Fibroblast of mammary gland (primary cell): ENCODE measurements around the gene DOCK11.
A peak's percentile ranks its signal among the peaks of the same experiment; 100 is the strongest.

Experiments used
- DNase-seq: peaks from one replicate; pipeline ENCODE4 v3.0.0-alpha.2; 2010; ENCODE audit warnings: low read depth
- H3K4me3 ChIP-seq: 2 replicates; pipeline ENCODE4 v1.5.1; 2011; ENCODE audit warnings: low read depth, mild to moderate bottlenecking, low read length, moderate library complexity; ENCODE audit not compliant: control insufficient read depth
- CTCF ChIP-seq: conservative IDR thresholded peaks from 2 replicates; pipeline ENCODE4 v1.5.1; 2011; ENCODE audit warnings: low read depth, low read length, inconsistent platforms; ENCODE audit not compliant: control insufficient read depth, insufficient read depth

The DOCK11 gene

GRCh38 chrX:118553042-118553710 lies 57.6 kb downstream of the DOCK11 start:
- TF ChIP-seq CTCF: no peak
- no peak overlapping the region for H3K4me3 ChIP-seq
- no peak for DNase-seq

GRCh38 chrX:118554511-118554910 lies 58.9 kb downstream of the DOCK11 start:
- peak; percentile 30 for DNase-seq
- TF ChIP-seq CTCF: no peak
- H3K4me3 ChIP-seq: no peak overlapping the region

- no peak for DNase-seq
- H3K4me3 ChIP-seq: no peak overlapping the region
- TF ChIP-seq CTCF: no peak
These were observed 63.3 kb downstream of the DOCK11 start for GRCh38 chrX:118558926-118559325.

- DNase-seq: no peak
- TF ChIP-seq CTCF: no peak
- no peak overlapping the region for H3K4me3 ChIP-seq
These were observed 64.9 kb downstream of the DOCK11 start for GRCh38 chrX:118560489-118560888.

- DNase-seq: no peak
- no peak for TF ChIP-seq CTCF
These were observed 67.1 kb downstream of the DOCK11 start for GRCh38 chrX:118562582-118563164.

GRCh38 chrX:118564498-118564897 lies 68.9 kb downstream of the DOCK11 start:
- no peak overlapping the region for H3K4me3 ChIP-seq
- DNase-seq: no peak
- no peak for TF ChIP-seq CTCF

More at GRCh38 chrX:118562582-118563164, 67.1 kb downstream of the DOCK11 start:
- H3K4me3 ChIP-seq: no peak overlapping the region
